Ramos (cell line): ENCODE results near the gene TMEM225B.
"Not testable (repeated sequence)": the region's sequence is repeated elsewhere in the genome, so short reads cannot be mapped to it uniquely, and the experiment has no call there.

Experiments
- in situ Hi-C: fragments of 300-500 bp; cut with MboI; formaldehyde crosslinking; loops from one replicate; pipeline ENCODE4 v1.14.3; 2022; ENCODE audit warnings: low sequenced_read_pairs; ENCODE audit not compliant: unreplicated experiment

TMEM225B gene

GRCh38 chr7:99576251-99576650 is 21.8 kb upstream of the TMEM225B start:
- in situ Hi-C loops: no loop called here

- in situ Hi-C loops: no loop called here
Measured at GRCh38 chr7:99579281-99579955, 18.6 kb upstream of the TMEM225B start.

GRCh38 chr7:99579956-99580777 is 17.9 kb upstream of the TMEM225B start:
- in situ Hi-C loops: no loop called here

- in situ Hi-C loops: not testable (repeated sequence)
Measured at GRCh38 chr7:99580778-99581332, 17.2 kb upstream of the TMEM225B start.

GRCh38 chr7:99588868-99589267 is 9.2 kb upstream of the TMEM225B start:
- in situ Hi-C loops: no loop called here

GRCh38 chr7:99594948-99595745 is 2.9 kb upstream of the TMEM225B start:
- in situ Hi-C loops: no loop called here

GRCh38 chr7:99596408-99596955 is 1.6 kb upstream of the TMEM225B start:
- in situ Hi-C loops: no loop called here

GRCh38 chr7:99599836-99600235 is 1.8 kb downstream of the TMEM225B start:
- in situ Hi-C loops: no loop called here

- in situ Hi-C loops: no loop called here
Measured at GRCh38 chr7:99601656-99602310, 3.7 kb downstream of the TMEM225B start.

- in situ Hi-C loops: no loop called here
Measured at GRCh38 chr7:99605527-99605926, 7.5 kb downstream of the TMEM225B start.

GRCh38 chr7:99606531-99606930 is 8.5 kb downstream of the TMEM225B start:
- in situ Hi-C loops: no loop called here

- in situ Hi-C loops: no loop called here
Measured at GRCh38 chr7:99607548-99607947, 9.5 kb downstream of the TMEM225B start.

- in situ Hi-C loops: no loop called here
Measured at GRCh38 chr7:99614495-99614894, 16.4 kb downstream of the TMEM225B start.

GRCh38 chr7:99615989-99616358 is 17.9 kb downstream of the TMEM225B start:
- in situ Hi-C loops: loop anchor here (5.0 kb wide), 1 partner anchor 54 kb away; no protein-coding TSS in a partner anchor

GRCh38 chr7:99616359-99617191 is 18.5 kb downstream of the TMEM225B start, which contains the start of gene ZSCAN25:
TSS of gene ZSCAN25 (plus strand) at chr7:99616946. CDS start at chr7:99619607, 2,661 bp downstream.
- in situ Hi-C loops: loop anchor here (5.0 kb wide), 1 partner anchor 54 kb away; no protein-coding TSS in a partner anchor

GRCh38 chr7:99617192-99617781 is 19.2 kb downstream of the TMEM225B start:
- in situ Hi-C loops: loop anchor here (5.0 kb wide), 1 partner anchor 55 kb away; no protein-coding TSS in a partner anchor

- in situ Hi-C loops: loop anchor here (5.0 kb wide), 1 partner anchor 56 kb away; no protein-coding TSS in a partner anchor
Measured at GRCh38 chr7:99618726-99619125, 20.7 kb downstream of the TMEM225B start.

- in situ Hi-C loops: loop anchor here (5.0 kb wide), 1 partner anchor 57 kb away; no protein-coding TSS in a partner anchor
Measured at GRCh38 chr7:99619571-99620130, 21.6 kb downstream of the TMEM225B start.
